Neural cell (in vitro differentiated cells): Measurements from ENCODE around the gene MAP1LC3B. TPM values are rescaled to one million over a fixed set of nuclear protein-coding genes. Genes with fewer than 3 reads are reported as not detected.

ENCODE experiments used
- H2AFZ ChIP-seq: fragments of 200-600, 300-800 bp; sonication (generic), shearing (Covaris generic); 2 replicates; pipeline ENCODE4 v1.6.0; 2014; ENCODE audit warnings: low read depth, mild to moderate bottlenecking, antibody characterized with exemption, low read length, moderate library complexity
- H3F3A ChIP-seq: fragments of 200-600 bp; shearing (Covaris generic); 2 replicates; pipeline ENCODE4 v1.6.1; 2016; ENCODE audit warnings: mild to moderate bottlenecking, moderate library complexity, mixed read lengths, antibody characterized with exemption, low read length; ENCODE audit not compliant: insufficient read depth, poor library complexity, severe bottlenecking
- H3K27ac ChIP-seq: fragments of 200-600, 300-800 bp; sonication (generic), shearing (Covaris generic); 2 replicates; pipeline ENCODE4 v1.5.1; 2014; ENCODE audit warnings: mild to moderate bottlenecking, low read length, moderate library complexity
- H3K27me3 ChIP-seq: fragments of 300-800, 200-600 bp; sonication (generic), shearing (Covaris generic); 2 replicates; pipeline ENCODE4 v1.6.0; 2014; ENCODE audit warnings: mild to moderate bottlenecking, low read depth, low read length, moderate library complexity; ENCODE audit not compliant: insufficient read depth
- H3K36me3 ChIP-seq: fragments of 300-800, 200-600 bp; sonication (generic), shearing (Covaris generic); 2 replicates; pipeline ENCODE4 v1.5.1; 2014; ENCODE audit warnings: mild to moderate bottlenecking, antibody characterized with exemption, low read length, moderate library complexity; ENCODE audit not compliant: insufficient read depth
- H3K4me2 ChIP-seq: fragments of 300-800, 200-600 bp; sonication (generic), shearing (Covaris generic); 2 replicates; pipeline ENCODE4 v1.6.0; 2014; ENCODE audit warnings: mild to moderate bottlenecking, low read length
- H3K4me3 ChIP-seq: fragments of 300-800, 200-600 bp; sonication (generic), shearing (Covaris generic); 2 replicates; pipeline ENCODE4 v1.5.1; 2014; ENCODE audit warnings: mild to moderate bottlenecking, low read length, moderate library complexity
- H3K79me2 ChIP-seq: fragments of 200-600 bp; shearing (Covaris generic); replicated peaks from 2 replicates; pipeline ENCODE4 v1.6.0; 2014; ENCODE audit warnings: mild to moderate bottlenecking, low read length, moderate library complexity; ENCODE audit not compliant: insufficient read depth
- H3K9ac ChIP-seq: fragments of 300-800, 200-600 bp; sonication (generic), shearing (Covaris generic); 2 replicates; pipeline ENCODE4 v1.6.1; 2016; ENCODE audit warnings: mild to moderate bottlenecking, low read length, mixed read lengths
- H3K9me2 ChIP-seq: fragments of 200-600 bp; shearing (Covaris generic); 2 replicates; pipeline ENCODE4 v1.6.1; 2016; ENCODE audit warnings: mild to moderate bottlenecking, low read length, mixed read lengths; ENCODE audit not compliant: insufficient read depth
- H3K9me3 ChIP-seq: fragments of 200-600, 300-800 bp; sonication (generic), shearing (Covaris generic); 2 replicates; pipeline ENCODE4 v1.6.1; 2016; ENCODE audit warnings: mild to moderate bottlenecking, mixed run types, low read length, moderate library complexity, mixed read lengths
- H4K20me1 ChIP-seq: fragments of 200-600 bp; shearing (Covaris generic); 2 replicates; pipeline ENCODE4 v1.6.1; 2016; ENCODE audit warnings: mild to moderate bottlenecking, mixed run types; ENCODE audit not compliant: insufficient read depth
- CTCF ChIP-seq: fragments of 450-650 bp; IDR thresholded peaks from 2 replicates; pipeline ENCODE4 v1.5.1; 2014; ENCODE audit warnings: antibody characterized with exemption, mild to moderate bottlenecking, moderate library complexity; ENCODE audit not compliant: poor library complexity, severe bottlenecking
- EP300 ChIP-seq: fragments of 450-650 bp; conservative IDR thresholded peaks from 2 replicates; pipeline ENCODE4 v1.6.1; 2014; ENCODE audit warnings: antibody characterized with exemption, mild to moderate bottlenecking, moderate library complexity; ENCODE audit not compliant: poor library complexity, severe bottlenecking
- EZH2 ChIP-seq: fragments of 200-600, 300-800 bp; shearing (Covaris generic), sonication (generic); IDR thresholded peaks from 2 replicates; pipeline ENCODE4 v1.6.1; 2014; ENCODE audit warnings: antibody characterized with exemption, low read length, borderline replicate concordance, mild to moderate bottlenecking; ENCODE audit not compliant: insufficient read depth, poor library complexity, severe bottlenecking
- MXI1 ChIP-seq: fragments of 450-650 bp; conservative IDR thresholded peaks from 2 replicates; pipeline ENCODE4 v1.6.1; 2014; ENCODE audit warnings: antibody characterized with exemption, mild to moderate bottlenecking; ENCODE audit not compliant: poor library complexity, severe bottlenecking
- POLR2AphosphoS5 ChIP-seq: IDR thresholded peaks from 2 replicates; pipeline ENCODE4 v1.6.1; 2012
- RAD21 ChIP-seq: fragments of 450-650 bp; conservative IDR thresholded peaks from 2 replicates; pipeline ENCODE4 v1.6.1; 2014; ENCODE audit warnings: antibody characterized with exemption, mild to moderate bottlenecking, moderate library complexity
- REST ChIP-seq: IDR thresholded peaks from 2 replicates; pipeline ENCODE4 v1.6.1; 2012; ENCODE audit warnings: borderline replicate concordance
- SMC3 ChIP-seq: fragments of 450-650 bp; conservative IDR thresholded peaks from 2 replicates; pipeline ENCODE4 v1.6.1; 2014; ENCODE audit warnings: antibody characterized with exemption, mild to moderate bottlenecking, moderate library complexity; ENCODE audit not compliant: poor library complexity
- TAF1 ChIP-seq: IDR thresholded peaks from 2 replicates; pipeline ENCODE4 v1.6.1; 2012; ENCODE audit warnings: low read depth
- polyA plus RNA-seq: library from polyadenylated mRNA; depleted of rRNA; stranded (reverse); fragments of >200 nt; gene quantifications from 2 replicates; pipeline ENCODE4 v1.2.3, GENCODE V29; 2014

MAP1LC3B gene
- polyA plus RNA-seq, 1 donor from 2014 or later = 73.1 TPM

- Histone ChIP-seq H3K36me3 (no peaks in the 10 kb centered on the region), H3K9ac (peak overlapping the region; percentile 87), H4K20me1 (peaks cover 5% of the 10 kb centered on the region), H2AFZ (no peak overlapping the region), H3K9me3 (no peaks in the 10 kb centered on the region), H3K4me3 (peak overlapping the region; percentile 93), H3K27ac (peak overlapping the region; percentile 81), H3K27me3 (no peaks in the 10 kb centered on the region), H3K79me2 (peaks cover 27% of the 10 kb centered on the region), H3K9me2 (no peaks in the 10 kb centered on the region), H3K4me2 (peak overlapping the region; percentile 76), H3F3A (peaks cover 3% of the 10 kb centered on the region)
- no peak for TF ChIP-seq EZH2
- no peak for TF ChIP-seq EP300
- TF ChIP-seq RAD21 = no peak
- TF ChIP-seq REST = no peak
- no peak for TF ChIP-seq MXI1
- TF ChIP-seq SMC3 = no peak
- TF ChIP-seq TAF1 = no peak
- TF ChIP-seq POLR2AphosphoS5 = no peak
- no peak for TF ChIP-seq CTCF
Observed at GRCh38 chr16:87390641-87391323, 1.4 kb upstream of the MAP1LC3B start.

GRCh38 chr16:87391324-87391949, 699 bp upstream of the MAP1LC3B start:
- H3K27ac ChIP-seq = peak overlapping the region; percentile 81

More at GRCh38 chr16:87391324-87391949, 699 bp upstream of the MAP1LC3B start:
- Histone ChIP-seq H3K9me2 (no peaks in the 10 kb centered on the region), H3F3A (peaks cover 3% of the 10 kb centered on the region), H3K79me2 (peaks cover 27% of the 10 kb centered on the region), H2AFZ (peak overlapping the region; percentile 25), H3K27me3 (no peaks in the 10 kb centered on the region), H3K9ac (peak overlapping the region; percentile 87), H3K4me2 (peak overlapping the region; percentile 76), H3K36me3 (no peaks in the 10 kb centered on the region), H4K20me1 (peaks cover 5% of the 10 kb centered on the region), H3K9me3 (no peaks in the 10 kb centered on the region), H3K4me3 (peak overlapping the region; percentile 93)
- TF ChIP-seq EP300 (no peak), SMC3 (peak; percentile 18)
